ENCODE results near the gene TBCD. TPM values are rescaled to one million over a fixed set of nuclear protein-coding genes. Genes with fewer than 3 reads are reported as not detected.
A peak's percentile ranks its signal among the peaks of the same experiment; 100 is the strongest.

Gene TBCD
- total RNA-seq, 1 experiment from 2014 or later, result 129 TPM

- H3K23ac ChIP-seq (ENCODE audit: insufficient read length, low read depth, low read length), result no peak overlapping the region
- Mint-ChIP-seq H3K4me1 (no peaks in the 10 kb centered on the region), H3K9me3 (no peaks in the 10 kb centered on the region; a peak in 1 of 5 replicates), H3K4me3 (no peak overlapping the region), H3K27me3 (ENCODE audit: low read depth) (no peaks in the 10 kb centered on the region), H3K27ac (0 out of 7 replicates have a peak overlapping the region, but pooled peaks of 1 of the 3 experiments have one; percentile 23), H3K36me3 (ENCODE audit: insufficient read depth in 1 of 3, low read depth in 3 of 3) (peaks cover 28 to 67% (median 55%) of the 10 kb centered on the region in 3 experiments)
- no CpG with 5 or more reads among the region's 37 CpGs for WGBS (ENCODE audit: extremely low coverage, insufficient read length, low lambda C conversion rate)
- no peak overlapping the region for H2AFZ ChIP-seq (ENCODE audit: low read length)
- H4K5ac ChIP-seq (ENCODE audit: insufficient read length, low read depth, low read length), result no peak overlapping the region
- H3K9me3 ChIP-seq (ENCODE audit: control insufficient read depth, low read depth, low read length), result no peaks in the 10 kb centered on the region
- H4K20me1 ChIP-seq (ENCODE audit: control insufficient read depth, insufficient read depth, insufficient read length), result no peaks in the 10 kb centered on the region
- H2BK15ac ChIP-seq (ENCODE audit: low read depth, low read length), result no peak overlapping the region
- DNase-seq, result no peak
- H3K9ac ChIP-seq (ENCODE audit: extremely low read depth, insufficient read length, low read length), result no peak overlapping the region
- no peaks in the 10 kb centered on the region for H3K4me1 ChIP-seq (ENCODE audit: insufficient read depth, low read length)
- no peak overlapping the region for H2BK120ac ChIP-seq (ENCODE audit: low read depth, low read length, poor library complexity, severe bottlenecking)
- no peaks in the 10 kb centered on the region for H3K27me3 ChIP-seq (ENCODE audit: insufficient read depth, low read length)
- no peak overlapping the region for H2BK5ac ChIP-seq (ENCODE audit: insufficient read length, low read length)
- TF ChIP-seq, protein P1, sequence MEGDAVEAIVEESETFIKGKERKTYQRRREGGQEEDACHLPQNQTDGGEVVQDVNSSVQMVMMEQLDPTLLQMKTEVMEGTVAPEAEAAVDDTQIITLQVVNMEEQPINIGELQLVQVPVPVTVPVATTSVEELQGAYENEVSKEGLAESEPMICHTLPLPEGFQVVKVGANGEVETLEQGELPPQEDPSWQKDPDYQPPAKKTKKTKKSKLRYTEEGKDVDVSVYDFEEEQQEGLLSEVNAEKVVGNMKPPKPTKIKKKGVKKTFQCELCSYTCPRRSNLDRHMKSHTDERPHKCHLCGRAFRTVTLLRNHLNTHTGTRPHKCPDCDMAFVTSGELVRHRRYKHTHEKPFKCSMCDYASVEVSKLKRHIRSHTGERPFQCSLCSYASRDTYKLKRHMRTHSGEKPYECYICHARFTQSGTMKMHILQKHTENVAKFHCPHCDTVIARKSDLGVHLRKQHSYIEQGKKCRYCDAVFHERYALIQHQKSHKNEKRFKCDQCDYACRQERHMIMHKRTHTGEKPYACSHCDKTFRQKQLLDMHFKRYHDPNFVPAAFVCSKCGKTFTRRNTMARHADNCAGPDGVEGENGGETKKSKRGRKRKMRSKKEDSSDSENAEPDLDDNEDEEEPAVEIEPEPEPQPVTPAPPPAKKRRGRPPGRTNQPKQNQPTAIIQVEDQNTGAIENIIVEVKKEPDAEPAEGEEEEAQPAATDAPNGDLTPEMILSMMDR (conservative IDR thresholded peaks at IDR 0.05), result no peak
- no peak overlapping the region for H3K56ac ChIP-seq (ENCODE audit: insufficient read length, low read depth, low read length)
- no peaks in the 10 kb centered on the region for H3K23me2 ChIP-seq (ENCODE audit: insufficient read length, low read depth, low read length, poor library complexity, severe bottlenecking)
- no peak overlapping the region for H2BK20ac ChIP-seq (ENCODE audit: low read depth, low read length, poor library complexity, severe bottlenecking)
- H2BK12ac ChIP-seq (ENCODE audit: insufficient read length, low read depth, low read length), result no peak overlapping the region
- no peak overlapping the region for H3K27ac ChIP-seq (ENCODE audit: insufficient read length, low read depth, low read length)
- no peak overlapping the region for H4K8ac ChIP-seq (replicated peaks; ENCODE audit: insufficient read length, low read depth, low read length)
- no peak overlapping the region for H2AK5ac ChIP-seq (ENCODE audit: insufficient read length, low read length)
- no peak overlapping the region for H4K91ac ChIP-seq (ENCODE audit: insufficient read length, low read depth, low read length)
- no peak overlapping the region for H3K4ac ChIP-seq (ENCODE audit: low read depth, low read length)
- no peak overlapping the region for H3K4me2 ChIP-seq (ENCODE audit: insufficient read depth, insufficient read length, low read length)
- no peak overlapping the region for H3K18ac ChIP-seq (ENCODE audit: insufficient read length, low read depth, low read length)
- H3T11ph ChIP-seq (ENCODE audit: low read length), result no peak overlapping the region
- no peaks in the 10 kb centered on the region for H3K79me1 ChIP-seq (ENCODE audit: insufficient read depth, low read depth, low read length, poor library complexity, severe bottlenecking)
- H3K79me2 ChIP-seq (ENCODE audit: insufficient read depth, low read length), result no peaks in the 10 kb centered on the region; the same call in 1 of the 2 replicates
- H3K14ac ChIP-seq (ENCODE audit: insufficient read depth, low read length), result no peak overlapping the region
Measured at GRCh38 chr17:82902972-82903874, 151.4 kb downstream of the TBCD start.
